Astrocyte (in vitro differentiated cells and primary cell): ENCODE data around the gene TTC14. TPM values are rescaled to one million over a fixed set of nuclear protein-coding genes. Genes with fewer than 3 reads are reported as not detected.
"Not testable (repeated sequence)": the region's sequence is repeated elsewhere in the genome, so short reads cannot be mapped to it uniquely, and the experiment has no call there.

Experiments used
- DNase-seq: peaks from one replicate; pipeline ENCODE4 v3.0.0-alpha.2; 2010; ENCODE audit warnings: low read depth
- FAIRE-seq: peaks from 2 replicates; lab custom pipeline; 2011; peaks lifted over from hg19 to GRCh38; lab: Jason Lieb, UNC
- H2AFZ ChIP-seq: 2 replicates; pipeline ENCODE4 v1.6.0; 2012; ENCODE audit warnings: low read depth, low read length, inconsistent platforms
- H3K27ac ChIP-seq: 2 replicates; pipeline ENCODE4 v1.5.1; 2011; ENCODE audit warnings: low read depth, low read length, inconsistent platforms
- H3K27me3 ChIP-seq: 2 replicates; pipeline ENCODE4 v1.6.0; 2011; ENCODE audit warnings: low read length, inconsistent platforms; ENCODE audit not compliant: insufficient read depth
- H3K36me3 ChIP-seq: 2 replicates; pipeline ENCODE4 v1.5.1; 2011; ENCODE audit warnings: low read length, inconsistent platforms; ENCODE audit not compliant: insufficient read depth
- H3K4me1 ChIP-seq: 2 replicates; pipeline ENCODE4 v1.5.1; 2011; ENCODE audit warnings: low read length, inconsistent platforms; ENCODE audit not compliant: insufficient read depth
- H3K4me2 ChIP-seq: 2 replicates; pipeline ENCODE4 v1.6.0; 2012; ENCODE audit warnings: low read length, inconsistent platforms
- H3K4me3 ChIP-seq: 2 replicates; pipeline ENCODE4 v1.5.1; 2011; ENCODE audit warnings: low read depth, mild to moderate bottlenecking, low read length, inconsistent platforms; ENCODE audit not compliant: insufficient read depth
- H3K79me2 ChIP-seq: 2 replicates; pipeline ENCODE4 v1.6.0; 2012; ENCODE audit warnings: mild to moderate bottlenecking, low read length, inconsistent platforms; ENCODE audit not compliant: insufficient read depth
- H3K9ac ChIP-seq: 2 replicates; pipeline ENCODE4 v1.6.0; 2012; ENCODE audit warnings: mild to moderate bottlenecking, low read length, inconsistent platforms
- H3K9me3 ChIP-seq: 2 replicates; pipeline ENCODE4 v1.5.1; 2012; ENCODE audit warnings: low read depth, mild to moderate bottlenecking, low read length, inconsistent platforms; ENCODE audit not compliant: insufficient read depth
- H4K20me1 ChIP-seq: 2 replicates; pipeline ENCODE4 v1.6.0; 2012; ENCODE audit warnings: low read length, inconsistent platforms; ENCODE audit not compliant: insufficient read depth
- H3K27ac Mint-ChIP-seq: one replicate; pipeline ENCODE4 v1.8.0; 2021; ENCODE audit warnings: mild to moderate bottlenecking, mixed read lengths; ENCODE audit not compliant: unreplicated experiment
- H3K27me3 Mint-ChIP-seq: one replicate; pipeline ENCODE4 v1.8.0; 2021; ENCODE audit warnings: low read depth, mixed read lengths; ENCODE audit not compliant: unreplicated experiment
- H3K36me3 Mint-ChIP-seq: one replicate; pipeline ENCODE4 v1.8.0; 2021; ENCODE audit warnings: low read depth, mixed read lengths; ENCODE audit not compliant: unreplicated experiment
- H3K4me1 Mint-ChIP-seq: one replicate; pipeline ENCODE4 v1.8.0; 2021; ENCODE audit warnings: low read depth, mixed read lengths; ENCODE audit not compliant: unreplicated experiment
- H3K4me3 Mint-ChIP-seq: one replicate; pipeline ENCODE4 v1.8.0; 2021; ENCODE audit warnings: mild to moderate bottlenecking, moderate library complexity, mixed read lengths; ENCODE audit not compliant: unreplicated experiment
- H3K9me3 Mint-ChIP-seq: one replicate; pipeline ENCODE4 v1.8.0; 2021; ENCODE audit warnings: mild to moderate bottlenecking, mixed read lengths; ENCODE audit not compliant: unreplicated experiment
- CTCF ChIP-seq: IDR thresholded peaks from 2 replicates; pipeline ENCODE4 v1.5.1; 2011; ENCODE audit warnings: low read depth, mild to moderate bottlenecking, inconsistent platforms, low read length, moderate library complexity; ENCODE audit not compliant: insufficient read depth
- EZH2 ChIP-seq: IDR thresholded peaks from 2 replicates; pipeline ENCODE4 v1.6.1; 2012; ENCODE audit warnings: mild to moderate bottlenecking, low read length, inconsistent platforms; ENCODE audit not compliant: insufficient read depth
- total RNA-seq: library from RNA; stranded (reverse); gene quantifications from 2 replicates; pipeline ENCODE4 v1.2.1, GENCODE V29; 2021

TTC14 gene
- total RNA-seq, 1 donor from 2014 or later = 42.5 TPM

GRCh38 chr3:180575571-180575970 lies 26.4 kb upstream of the TTC14 start:
- Histone ChIP-seq H3K36me3 (no peaks in the 10 kb centered on the region), H3K79me2 (no peaks in the 10 kb centered on the region), H3K27ac (no peak overlapping the region), H3K4me2 (no peak overlapping the region), H3K9ac (no peak overlapping the region), H3K27me3 (no peaks in the 10 kb centered on the region), H3K4me1 (no peaks in the 10 kb centered on the region), H4K20me1 (no peaks in the 10 kb centered on the region), H3K4me3 (no peak overlapping the region), H2AFZ (no peak overlapping the region), H3K9me3 (no peaks in the 10 kb centered on the region)
- Mint-ChIP-seq H3K27me3 (no peaks in the 10 kb centered on the region), H3K4me1 (no peaks in the 10 kb centered on the region), H3K36me3 (no peaks in the 10 kb centered on the region), H3K27ac (no peak overlapping the region), H3K4me3 (no peak overlapping the region), H3K9me3 (peaks cover 1% of the 10 kb centered on the region)
- TF ChIP-seq CTCF (no peak), EZH2 (no peak)
- FAIRE-seq (no peak), DNase-seq (no peak)

GRCh38 chr3:180580934-180581333 lies 21.0 kb upstream of the TTC14 start:
- Histone ChIP-seq H3K27me3 (no peaks in the 10 kb centered on the region), H3K9ac (no peak overlapping the region), H2AFZ (no peak overlapping the region), H3K36me3 (no peaks in the 10 kb centered on the region), H3K4me3 (no peak overlapping the region), H3K27ac (no peak overlapping the region), H4K20me1 (no peaks in the 10 kb centered on the region), H3K4me2 (no peak overlapping the region), H3K79me2 (no peaks in the 10 kb centered on the region), H3K9me3 (no peaks in the 10 kb centered on the region), H3K4me1 (no peaks in the 10 kb centered on the region)
- H3K4me1 Mint-ChIP-seq = no peaks in the 10 kb centered on the region
- DNase-seq = no peak
- TF ChIP-seq EZH2 (no peak), CTCF (no peak)
- no peaks in the 10 kb centered on the region for H3K36me3 Mint-ChIP-seq
- no peak for FAIRE-seq
- peaks cover 1% of the 10 kb centered on the region for H3K9me3 Mint-ChIP-seq
- H3K27me3 Mint-ChIP-seq = peaks cover 2% of the 10 kb centered on the region
- H3K4me3 Mint-ChIP-seq = no peak overlapping the region
- H3K27ac Mint-ChIP-seq = no peak overlapping the region

- H3K36me3 Mint-ChIP-seq = no peaks in the 10 kb centered on the region
- DNase-seq (no peak), FAIRE-seq (no peak)
- H3K4me2 ChIP-seq = no peak overlapping the region
- H3K4me1 Mint-ChIP-seq = no peaks in the 10 kb centered on the region
- no peaks in the 10 kb centered on the region for H3K36me3 ChIP-seq
- H2AFZ ChIP-seq = no peak overlapping the region
- no peak overlapping the region for H3K4me3 Mint-ChIP-seq
- H3K4me1 ChIP-seq = no peaks in the 10 kb centered on the region
- no peak overlapping the region for H3K9ac ChIP-seq
- H3K79me2 ChIP-seq = no peaks in the 10 kb centered on the region
- TF ChIP-seq CTCF = no peak
- TF ChIP-seq EZH2 = no peak
- H3K9me3 ChIP-seq = no peaks in the 10 kb centered on the region
- no peak overlapping the region for H3K27ac Mint-ChIP-seq
- no peaks in the 10 kb centered on the region for H3K9me3 Mint-ChIP-seq
- no peaks in the 10 kb centered on the region for H3K27me3 Mint-ChIP-seq
- H3K27me3 ChIP-seq = no peaks in the 10 kb centered on the region
- H3K27ac ChIP-seq = no peak overlapping the region
- H3K4me3 ChIP-seq = no peak overlapping the region
- H4K20me1 ChIP-seq = no peaks in the 10 kb centered on the region
Observed at GRCh38 chr3:180590396-180590795, 11.6 kb upstream of the TTC14 start.

- not testable (repeated sequence) for H3K79me2 ChIP-seq, H3K36me3 Mint-ChIP-seq, H4K20me1 ChIP-seq, H3K9me3 ChIP-seq, H2AFZ ChIP-seq, H3K27ac Mint-ChIP-seq, H3K27ac ChIP-seq, H3K4me1 Mint-ChIP-seq, DNase-seq, H3K27me3 Mint-ChIP-seq, FAIRE-seq, H3K36me3 ChIP-seq, H3K9ac ChIP-seq, H3K27me3 ChIP-seq, H3K4me3 ChIP-seq, H3K4me2 ChIP-seq, H3K4me1 ChIP-seq, H3K9me3 Mint-ChIP-seq, H3K4me3 Mint-ChIP-seq
Observed at GRCh38 chr3:180593631-180594030, 8.3 kb upstream of the TTC14 start.
